Suprapubic skin (tissue), 4 donors: ENCODE measurements around the gene METTL25.

Experiments used
- EP300 ChIP-seq: sonication (generic); formaldehyde crosslinking; IDR thresholded peaks from one replicate; pipeline ENCODE4 v1.6.1; 2017; ENCODE audit warnings: antibody characterized with exemption
- POLR2A ChIP-seq, 2 donors: fragments of 450-650 bp; IDR thresholded peaks; one replicate each; pipeline ENCODE4 v1.6.1; 2017; ENCODE audit warnings: antibody characterized with exemption in 2 of 2, mild to moderate bottlenecking in 2 of 2, moderate library complexity in 2 of 2
- POLR2AphosphoS5 ChIP-seq, 3 donors: sonication (generic); formaldehyde crosslinking; IDR thresholded peaks; one replicate each; pipeline ENCODE4 v1.6.1; 2017; ENCODE audit warnings: antibody characterized with exemption in 3 of 3
- TF ChIP-seq, protein P1 (sequence below), 2 donors: fragments of 200-600 bp in 1 of 2; fragments of 450-650 bp in 1 of 2; sonication (generic) in 1 of 2; IDR thresholded peaks; one replicate each; pipeline ENCODE4 v1.5.1; 2016 to 2019; ENCODE audit warnings: antibody characterized with exemption in 2 of 2, mild to moderate bottlenecking in 1 of 2, moderate library complexity in 1 of 2

DNA sequence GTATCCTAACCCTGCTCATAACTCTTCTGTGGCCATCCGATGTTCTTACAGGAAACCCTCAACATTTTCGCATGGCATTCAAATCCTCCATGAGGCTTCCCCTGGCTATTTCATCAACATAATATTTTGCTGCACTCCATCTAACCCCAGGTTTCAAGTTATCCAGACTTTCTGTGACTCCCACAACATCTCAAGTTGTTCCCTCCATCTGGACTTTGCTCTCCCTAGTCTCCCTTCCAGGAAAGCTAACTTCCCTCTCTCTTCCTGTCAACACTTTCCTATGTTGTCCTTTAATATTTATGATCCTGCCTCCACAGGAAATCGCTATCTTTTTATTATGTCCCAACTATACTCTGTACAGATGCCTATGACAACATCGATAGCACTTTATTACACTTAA lies 146.1 kb downstream of the METTL25 start:
- TF ChIP-seq EP300 (no peak), POLR2A (IDR thresholded peaks at IDR 0.05) (no peak), POLR2AphosphoS5 (IDR thresholded peaks at IDR 0.05) (no peak)
- TF ChIP-seq, protein P1, sequence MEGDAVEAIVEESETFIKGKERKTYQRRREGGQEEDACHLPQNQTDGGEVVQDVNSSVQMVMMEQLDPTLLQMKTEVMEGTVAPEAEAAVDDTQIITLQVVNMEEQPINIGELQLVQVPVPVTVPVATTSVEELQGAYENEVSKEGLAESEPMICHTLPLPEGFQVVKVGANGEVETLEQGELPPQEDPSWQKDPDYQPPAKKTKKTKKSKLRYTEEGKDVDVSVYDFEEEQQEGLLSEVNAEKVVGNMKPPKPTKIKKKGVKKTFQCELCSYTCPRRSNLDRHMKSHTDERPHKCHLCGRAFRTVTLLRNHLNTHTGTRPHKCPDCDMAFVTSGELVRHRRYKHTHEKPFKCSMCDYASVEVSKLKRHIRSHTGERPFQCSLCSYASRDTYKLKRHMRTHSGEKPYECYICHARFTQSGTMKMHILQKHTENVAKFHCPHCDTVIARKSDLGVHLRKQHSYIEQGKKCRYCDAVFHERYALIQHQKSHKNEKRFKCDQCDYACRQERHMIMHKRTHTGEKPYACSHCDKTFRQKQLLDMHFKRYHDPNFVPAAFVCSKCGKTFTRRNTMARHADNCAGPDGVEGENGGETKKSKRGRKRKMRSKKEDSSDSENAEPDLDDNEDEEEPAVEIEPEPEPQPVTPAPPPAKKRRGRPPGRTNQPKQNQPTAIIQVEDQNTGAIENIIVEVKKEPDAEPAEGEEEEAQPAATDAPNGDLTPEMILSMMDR (IDR thresholded peaks at IDR 0.05): no peak
